ENCODE results near the gene RLBP1.

GRCh38 chr15:89208256-89208655 is 13.1 kb downstream of the RLBP1 start:
- TF ChIP-seq CTCF (IDR thresholded peaks at IDR 0.05) (no peak), POLR2A (IDR thresholded peaks at IDR 0.05) (no peak), POLR2AphosphoS5 (IDR thresholded peaks at IDR 0.05) (peak; percentile 46)

Measured in prostate gland (tissue), 2 donors.